ENCODE results near the gene CNTNAP2. TPM values are rescaled to one million over a fixed set of nuclear protein-coding genes. Genes with fewer than 3 reads are reported as not detected.

Gene CNTNAP2
- total and polyA plus RNA-seq, 2 of the 8 experiments (the other 6 are each of a cell fraction or from before 2014, with no cell fraction given) = 27.9 to 71.0 TPM

- Histone ChIP-seq H3K4ac (replicated peaks; ENCODE audit: insufficient read length, low read depth, low read length) (no peak overlapping the region), H4K8ac (ENCODE audit: extremely low read depth, insufficient read depth, low read length) (no peak overlapping the region), H3K79me1 (ENCODE audit: low read depth, low read length) (no peaks in the 10 kb centered on the region), H2BK120ac (replicated peaks; ENCODE audit: low read depth, low read length) (no peak overlapping the region), H4K20me1 (replicated peaks in 1 of 2; ENCODE audit: control insufficient read depth in 1 of 2, insufficient read depth in 2 of 2, low read length in 2 of 2) (no peaks in the 10 kb centered on the region), H3K4me1 (replicated peaks in 1 of 4; ENCODE audit: control insufficient read depth in 3 of 4, insufficient read depth in 4 of 4, low read length in 3 of 4) (no peaks in the 10 kb centered on the region), H3K27me3 (replicated peaks in 1 of 4; ENCODE audit: control insufficient read depth in 3 of 4, extremely low read depth in 1 of 4, insufficient read depth in 3 of 4, low read length in 3 of 4) (no peaks in the 10 kb centered on the region), H2BK12ac (ENCODE audit: low read depth, low read length) (no peak overlapping the region), H3K4me2 (ENCODE audit: insufficient read depth in 1 of 2, low read depth in 2 of 2, low read length in 2 of 2) (no peak overlapping the region), H3K27ac (ENCODE audit: low read depth, low read length) (no peak overlapping the region), H3K4me3 (ENCODE audit: extremely low read depth in 1 of 4, insufficient read depth in 2 of 4, low read depth in 3 of 4, low read length in 4 of 4) (no peak overlapping the region), H3K23ac (ENCODE audit: insufficient read length) (no peak overlapping the region), H3K36me3 (ENCODE audit: control insufficient read depth in 2 of 4, insufficient read depth in 4 of 4, low read length in 3 of 4) (no peaks in the 10 kb centered on the region), H3K14ac (ENCODE audit: insufficient read length) (no peak overlapping the region), H3K9me3 (ENCODE audit: insufficient read depth in 2 of 2, low read depth in 1 of 2, low read length in 1 of 2) (no peaks in the 10 kb centered on the region), H2BK15ac (ENCODE audit: low read length) (no peak overlapping the region), H3K56ac (replicated peaks; ENCODE audit: insufficient read length, low read depth, low read length) (no peak overlapping the region), H2BK20ac (ENCODE audit: low read length) (no peak overlapping the region), H2AK5ac (ENCODE audit: low read depth, low read length) (no peak overlapping the region), H2BK5ac (ENCODE audit: low read depth, low read length) (no peak overlapping the region), H3K18ac (ENCODE audit: extremely low read depth, low read length) (no peak overlapping the region), H3K79me2 (ENCODE audit: control insufficient read depth in 1 of 2, insufficient read depth in 2 of 2, low read length in 2 of 2) (no peaks in the 10 kb centered on the region), H3K23me2 (ENCODE audit: low read depth, low read length) (no peaks in the 10 kb centered on the region), H3K9ac (replicated peaks in 1 of 4; ENCODE audit: extremely low read depth in 1 of 4, low read depth in 3 of 4, low read length in 3 of 4) (no peak overlapping the region), H4K91ac (replicated peaks; ENCODE audit: insufficient read length, low read length) (no peak overlapping the region), H2AFZ (ENCODE audit: low read length) (no peak overlapping the region), H4K5ac (ENCODE audit: insufficient read length, low read depth, low read length) (no peak overlapping the region)
- FAIRE-seq (no peak), DNase-seq (ENCODE audit: low read depth in 1 of 2, low spot score in 2 of 2) (no peak)
- CTCF ChIA-PET (ENCODE audit: partially characterized antibody) = no interaction called here
- POLR2A ChIA-PET (ENCODE audit: partially characterized antibody) = interaction anchor here (1.0 kb wide), 1 partner anchor 284 kb away, joined by 4 read pairs; no protein-coding TSS in a partner anchor
- no peak for TF ChIP-seq SIN3A (conservative IDR thresholded peaks at IDR 0.05 in 1 of 2, IDR thresholded peaks at IDR 0.05 in 1 of 2; ENCODE audit: low read depth in 1 of 2, low read length in 2 of 2)
- no peak for TF ChIP-seq SAP30 (IDR thresholded peaks at IDR 0.05; ENCODE audit: insufficient read depth, insufficient replicate concordance, low read length)
- no peak for TF ChIP-seq POLR2A (IDR thresholded peaks at IDR 0.05; ENCODE audit: control extremely low read depth in 1 of 2, low read depth in 2 of 2, low read length in 2 of 2)
- no peak for TF ChIP-seq GABPA (IDR thresholded peaks at IDR 0.05; ENCODE audit: borderline replicate concordance, insufficient read depth, low read length)
- no peak for TF ChIP-seq CTBP2 (IDR thresholded peaks at IDR 0.05; ENCODE audit: borderline replicate concordance, insufficient read depth, insufficient read length, low read length)
- TF ChIP-seq CEBPB (IDR thresholded peaks at IDR 0.05; ENCODE audit: low read depth, low read length) = no peak
- no peak for TF ChIP-seq SP1 (IDR thresholded peaks at IDR 0.05; ENCODE audit: low read depth, low read length)
- no peak for TF ChIP-seq CHD1 (IDR thresholded peaks at IDR 0.05; ENCODE audit: low read depth, low read length)
- TF ChIP-seq KDM5A (IDR thresholded peaks at IDR 0.05; ENCODE audit: low read length) = no peak
- no peak for TF ChIP-seq SIRT6 (IDR thresholded peaks at IDR 0.05; ENCODE audit: low read length)
- no peak for TF ChIP-seq TCF12 (IDR thresholded peaks at IDR 0.05; ENCODE audit: low read depth, low read length)
- TF ChIP-seq RAD21 (IDR thresholded peaks at IDR 0.05 in 1 of 2, conservative IDR thresholded peaks at IDR 0.05 in 1 of 2; ENCODE audit: low read depth in 2 of 2, low read length in 2 of 2) = no peak
- TF ChIP-seq, protein P1, sequence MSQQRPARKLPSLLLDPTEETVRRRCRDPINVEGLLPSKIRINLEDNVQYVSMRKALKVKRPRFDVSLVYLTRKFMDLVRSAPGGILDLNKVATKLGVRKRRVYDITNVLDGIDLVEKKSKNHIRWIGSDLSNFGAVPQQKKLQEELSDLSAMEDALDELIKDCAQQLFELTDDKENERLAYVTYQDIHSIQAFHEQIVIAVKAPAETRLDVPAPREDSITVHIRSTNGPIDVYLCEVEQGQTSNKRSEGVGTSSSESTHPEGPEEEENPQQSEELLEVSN (IDR thresholded peaks at IDR 0.05) = no peak
- no peak for TF ChIP-seq EGR1 (IDR thresholded peaks at IDR 0.05; ENCODE audit: borderline replicate concordance, low read depth, low read length)
These were observed 1696.7 kb downstream of the CNTNAP2 start for GRCh38 chr7:147813316-147813715.
